HCT116 (cell line): Measurements from ENCODE around the gene TRMT1. TPM values are rescaled to one million over a fixed set of nuclear protein-coding genes. Genes with fewer than 3 reads are reported as not detected.

ENCODE experiments used
- ATAC-seq: fragments of 200-7000 bp; cut with Tn5 transposase; 2 replicates; pipeline ENCODE4 v1.9.1; 2020; ENCODE audit warnings: mild to moderate bottlenecking, moderate library complexity
- BruUV-seq: library from RNA; stranded (reverse); fragments of 400-500 nt; replicated peaks from 2 replicates; lab custom pipeline; 2021; lab: Mats Ljungman, UMichigan
- CTCF ChIA-PET: fragments of 300-600 bp; sonication (Branson Sonifier 250); formaldehyde crosslinking; loops from one replicate; lab custom pipeline; 2021; ENCODE audit warnings: antibody characterized with exemption; lab: Charles Lee
- POLR2A ChIA-PET: fragments of 300-600, 350-600 bp; sonication (Branson Sonifier 250); formaldehyde crosslinking; loops from one replicate; lab custom pipeline; 2021; ENCODE audit warnings: antibody characterized with exemption; lab: Charles Lee
- RAD21 ChIA-PET, 2 experiments: fragments of 300-600 bp; sonication (Branson Sonifier 250); formaldehyde crosslinking; loops; one replicate each; lab custom pipeline; 2023; ENCODE audit warnings: low total read pairs in 2 of 2; ENCODE audit not compliant: uncharacterized antibody in 2 of 2, unreplicated experiment in 2 of 2, low non-redundant PET in 1 of 2; lab: Charles Lee
- DNase-seq: peaks from one replicate; pipeline ENCODE4 v3.0.0-alpha.2; 2010; ENCODE audit warnings: low read depth, low spot score
- H2AFZ ChIP-seq: fragments of 200-600 bp; shearing (Covaris generic), sonication (generic); 2 replicates; pipeline ENCODE4 v1.6.1; 2017; ENCODE audit warnings: low read depth, mixed run types, mixed read lengths, antibody characterized with exemption, low read length; ENCODE audit not compliant: poor library complexity, severe bottlenecking
- H3K27ac ChIP-seq: 2 replicates; pipeline ENCODE4 v1.5.1; 2012; ENCODE audit warnings: low read depth, low read length
- H3K27me3 ChIP-seq: fragments of 200-600 bp; sonication (generic); 2 replicates; pipeline ENCODE4 v1.6.1; 2016; ENCODE audit warnings: mixed run types, low read length, mixed read lengths; ENCODE audit not compliant: insufficient read depth
- H3K36me3 ChIP-seq, 2 experiments: fragments of 200-500 bp in 1 of 2; fragments of 200-600 bp in 1 of 2; sonication (Bioruptor generic) in 1 of 2; sonication (generic) in 1 of 2; 2 replicates each; pipeline versions ENCODE4 v1.5.1 to v1.6.1; 2014 to 2016; ENCODE audit warnings: low read length in 2 of 2, inconsistent platforms in 1 of 2, mixed read lengths in 1 of 2, mixed run types in 1 of 2; ENCODE audit not compliant: insufficient read depth in 2 of 2, control insufficient read depth in 1 of 2
- H3K4me1 ChIP-seq, 2 experiments: fragments of 200-600 bp in 1 of 2; sonication (generic) in 1 of 2; 2 replicates each; pipeline versions ENCODE4 v1.5.1 to v1.6.1; 2012 to 2017; ENCODE audit warnings: low read length in 2 of 2, inconsistent platforms in 1 of 2, mild to moderate bottlenecking in 1 of 2, mixed read lengths in 1 of 2, mixed run types in 1 of 2, moderate library complexity in 1 of 2; ENCODE audit not compliant: insufficient read depth in 2 of 2, control insufficient read depth in 1 of 2
- H3K4me2 ChIP-seq: fragments of 200-600 bp; sonication (generic); 2 replicates; pipeline ENCODE4 v1.6.1; 2017; ENCODE audit warnings: mixed run types, low read length, mixed read lengths
- H3K4me3 ChIP-seq, 2 experiments: fragments of 200-600 bp in 1 of 2; sonication (generic) in 1 of 2; replicated peaks in 1 of 2; 2 replicates each; pipeline ENCODE4 v1.5.1; 2011 to 2016; ENCODE audit warnings: low read length in 2 of 2, control low read depth in 1 of 2, low read depth in 1 of 2, mild to moderate bottlenecking in 1 of 2, mixed read lengths in 1 of 2, mixed run types in 1 of 2
- H3K79me2 ChIP-seq: fragments of 200-600 bp; sonication (generic); 2 replicates; pipeline ENCODE4 v1.6.1; 2017; ENCODE audit warnings: mild to moderate bottlenecking, mixed run types, low read length, moderate library complexity, mixed read lengths; ENCODE audit not compliant: insufficient read depth
- H3K9ac ChIP-seq: fragments of 200-600 bp; sonication (generic); 2 replicates; pipeline ENCODE4 v1.6.1; 2016; ENCODE audit warnings: low read length, mixed read lengths
- H3K9me2 ChIP-seq: fragments of 200-600 bp; sonication (generic), shearing (Covaris generic); 2 replicates; pipeline ENCODE4 v1.6.1; 2017; ENCODE audit warnings: mixed run types, mild to moderate bottlenecking, moderate library complexity; ENCODE audit not compliant: insufficient read depth
- H3K9me3 ChIP-seq, 2 experiments: fragments of 200-500 bp in 1 of 2; fragments of 200-600 bp in 1 of 2; sonication (Bioruptor generic) in 1 of 2; sonication (generic) in 1 of 2; 2 replicates each; pipeline ENCODE4 v1.6.1; 2014 to 2017; ENCODE audit warnings: low read length in 2 of 2, mixed read lengths in 2 of 2, inconsistent platforms in 1 of 2, low read depth in 1 of 2, mild to moderate bottlenecking in 1 of 2, mixed run types in 1 of 2, moderate library complexity in 1 of 2; ENCODE audit not compliant: control insufficient read depth in 1 of 2, insufficient read depth in 1 of 2
- H4K20me1 ChIP-seq: fragments of 200-600 bp; sonication (generic), shearing (Covaris generic); 2 replicates; pipeline ENCODE4 v1.6.1; 2017; ENCODE audit warnings: mixed run types, mild to moderate bottlenecking, moderate library complexity; ENCODE audit not compliant: insufficient read depth
- CEBPB ChIP-seq: IDR thresholded peaks from 2 replicates; pipeline ENCODE4 v1.6.1; 2012; ENCODE audit warnings: low read depth
- EGR1 ChIP-seq: IDR thresholded peaks from 2 replicates; pipeline ENCODE4 v1.6.1; 2012; ENCODE audit warnings: low read depth
- ELF1 ChIP-seq: IDR thresholded peaks from 2 replicates; pipeline ENCODE4 v1.6.1; 2012; ENCODE audit warnings: low read depth, borderline replicate concordance
- EZH2phosphoT487 ChIP-seq: fragments of 200-600 bp; IDR thresholded peaks from 2 replicates; pipeline ENCODE4 v1.6.1; 2018; ENCODE audit warnings: antibody characterized with exemption, borderline replicate concordance
- FOSL1 ChIP-seq: IDR thresholded peaks from 2 replicates; pipeline ENCODE4 v1.6.1; 2012; ENCODE audit warnings: low read depth
- POLR2A ChIP-seq: IDR thresholded peaks from 2 replicates; pipeline ENCODE4 v1.7.0; 2011; ENCODE audit warnings: borderline replicate concordance; ENCODE audit not compliant: insufficient read depth, insufficient read length; ENCODE audit errors: extremely low read depth
- POLR2AphosphoS5 ChIP-seq: IDR thresholded peaks from 2 replicates; pipeline ENCODE4 v1.6.1; 2011; ENCODE audit warnings: mild to moderate bottlenecking, low read depth, low read length, moderate library complexity
- RAD21 ChIP-seq: IDR thresholded peaks from 2 replicates; pipeline ENCODE4 v1.6.1; 2012; ENCODE audit warnings: low read depth, mild to moderate bottlenecking
- SIN3A ChIP-seq: IDR thresholded peaks from 2 replicates; pipeline ENCODE4 v1.6.1; 2012; ENCODE audit warnings: low read depth
- SRF ChIP-seq: IDR thresholded peaks from 2 replicates; pipeline ENCODE4 v1.6.1; 2012; ENCODE audit warnings: low read depth
- TCF7L2 ChIP-seq: IDR thresholded peaks from 2 replicates; pipeline ENCODE4 v1.7.0; 2011; ENCODE audit warnings: borderline replicate concordance, inconsistent platforms; ENCODE audit not compliant: insufficient read depth, insufficient read length; ENCODE audit errors: extremely low read depth
- ZFX ChIP-seq: fragments of 450-650 bp; IDR thresholded peaks from 2 replicates; pipeline ENCODE4 v1.6.1; 2017
- ZNF274 ChIP-seq: fragments of 200-500 bp; sonication (Bioruptor generic); IDR thresholded peaks from 2 replicates; pipeline ENCODE4 v1.6.1; 2014; ENCODE audit warnings: mild to moderate bottlenecking, low read depth, low read length, inconsistent platforms
- intact Hi-C: fragments of 100-400 bp; cut with micrococcal nuclease; formaldehyde crosslinking; loops from 2 replicates; pipeline ENCODE4 v1.10.0; 2022
- total RNA-seq: library from RNA; stranded (reverse); gene quantifications from one replicate; pipeline ENCODE4 v1.2.1, GENCODE V29; 2021; ENCODE audit not compliant: unreplicated experiment
- TF ChIP-seq, protein P1 (sequence below): IDR thresholded peaks from 2 replicates; pipeline ENCODE4 v1.6.1; 2012
- TF ChIP-seq, protein P2 (sequence below): IDR thresholded peaks from 2 replicates; pipeline ENCODE4 v1.6.1; 2012; ENCODE audit warnings: low read depth
- TF ChIP-seq, protein P3 (sequence below): IDR thresholded peaks from 2 replicates; pipeline ENCODE4 v1.6.1; 2011; ENCODE audit warnings: mild to moderate bottlenecking, low read length, moderate library complexity; ENCODE audit not compliant: insufficient replicate concordance; ENCODE audit errors: extremely low read depth

The TRMT1 gene
- total RNA-seq, 1 experiment from 2014 or later, result 84.4 TPM

DNA sequence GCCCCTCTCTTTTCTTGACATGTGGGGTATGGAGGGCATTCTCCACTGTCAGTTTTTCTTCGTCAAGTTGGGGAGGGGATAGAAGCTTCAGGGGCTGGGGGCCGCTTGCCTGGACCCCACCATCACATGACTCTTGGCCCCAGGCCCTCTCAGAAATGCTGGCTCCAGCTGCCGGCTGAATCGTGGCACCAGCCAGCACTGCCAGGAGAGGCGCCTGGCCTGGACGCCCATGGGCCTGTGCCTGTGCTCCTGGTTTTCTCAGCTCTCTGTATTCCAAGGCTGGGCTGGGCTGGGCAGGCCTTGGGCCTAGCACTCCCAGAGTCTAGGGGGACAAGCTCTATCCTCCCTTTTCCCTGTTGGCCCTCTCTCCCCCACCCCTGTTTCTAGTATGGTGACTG lies 52.4 kb downstream of the TRMT1 start (continued):
- TF ChIP-seq, protein P1, sequence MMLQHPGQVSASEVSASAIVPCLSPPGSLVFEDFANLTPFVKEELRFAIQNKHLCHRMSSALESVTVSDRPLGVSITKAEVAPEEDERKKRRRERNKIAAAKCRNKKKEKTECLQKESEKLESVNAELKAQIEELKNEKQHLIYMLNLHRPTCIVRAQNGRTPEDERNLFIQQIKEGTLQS, result no peak
- TF ChIP-seq RAD21 (no peak), ZNF274 (no peak)

DNA sequence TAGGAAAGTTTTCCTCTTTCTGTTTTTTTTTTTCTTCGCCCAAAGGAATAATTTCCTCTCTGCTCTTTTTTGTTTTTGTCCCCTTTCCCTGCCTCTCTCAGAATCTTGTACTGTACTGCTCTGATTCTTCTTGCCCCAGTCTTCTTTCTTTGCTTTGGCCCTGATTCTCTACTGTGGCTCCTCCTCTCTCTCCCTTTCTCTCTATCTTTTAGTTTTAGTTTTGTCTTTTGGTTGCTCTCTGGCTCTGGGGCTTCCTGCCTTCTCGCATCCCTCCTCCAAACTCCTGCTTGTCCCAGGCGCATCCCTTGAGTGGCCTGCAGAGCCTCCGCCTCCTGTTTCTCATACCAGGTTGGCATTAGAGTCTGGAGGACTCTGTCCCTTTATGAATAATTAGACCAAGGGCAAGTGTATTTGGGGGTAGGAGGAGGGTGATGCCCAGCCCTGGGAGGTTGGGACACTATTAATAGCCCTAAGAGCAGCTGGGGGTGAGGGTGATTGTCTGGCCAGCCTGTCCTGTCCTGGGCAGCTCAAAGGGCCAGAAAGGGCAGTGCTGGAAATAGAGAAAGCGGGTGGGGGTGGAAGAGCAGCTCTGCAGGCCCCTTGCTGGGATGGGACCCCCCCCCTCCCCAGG lies 53.0 kb downstream of the TRMT1 start:
- ATAC-seq (no peak), DNase-seq (no peak)
- no peak overlapping the region for H3K4me3 ChIP-seq
- POLR2A ChIA-PET, result interaction anchor here (1.3 kb wide), 1 partner anchor 10 kb away, joined by 3 read pairs; no protein-coding TSS in a partner anchor
- no peaks in the 10 kb centered on the region for H3K9me2 ChIP-seq
- no peak overlapping the region for H3K4me2 ChIP-seq
- CTCF ChIA-PET, result no interaction called here
- H2AFZ ChIP-seq, result no peak overlapping the region
- H3K9ac ChIP-seq, result no peak overlapping the region
- TF ChIP-seq ZNF274, result no peak
- TF ChIP-seq, protein P2, sequence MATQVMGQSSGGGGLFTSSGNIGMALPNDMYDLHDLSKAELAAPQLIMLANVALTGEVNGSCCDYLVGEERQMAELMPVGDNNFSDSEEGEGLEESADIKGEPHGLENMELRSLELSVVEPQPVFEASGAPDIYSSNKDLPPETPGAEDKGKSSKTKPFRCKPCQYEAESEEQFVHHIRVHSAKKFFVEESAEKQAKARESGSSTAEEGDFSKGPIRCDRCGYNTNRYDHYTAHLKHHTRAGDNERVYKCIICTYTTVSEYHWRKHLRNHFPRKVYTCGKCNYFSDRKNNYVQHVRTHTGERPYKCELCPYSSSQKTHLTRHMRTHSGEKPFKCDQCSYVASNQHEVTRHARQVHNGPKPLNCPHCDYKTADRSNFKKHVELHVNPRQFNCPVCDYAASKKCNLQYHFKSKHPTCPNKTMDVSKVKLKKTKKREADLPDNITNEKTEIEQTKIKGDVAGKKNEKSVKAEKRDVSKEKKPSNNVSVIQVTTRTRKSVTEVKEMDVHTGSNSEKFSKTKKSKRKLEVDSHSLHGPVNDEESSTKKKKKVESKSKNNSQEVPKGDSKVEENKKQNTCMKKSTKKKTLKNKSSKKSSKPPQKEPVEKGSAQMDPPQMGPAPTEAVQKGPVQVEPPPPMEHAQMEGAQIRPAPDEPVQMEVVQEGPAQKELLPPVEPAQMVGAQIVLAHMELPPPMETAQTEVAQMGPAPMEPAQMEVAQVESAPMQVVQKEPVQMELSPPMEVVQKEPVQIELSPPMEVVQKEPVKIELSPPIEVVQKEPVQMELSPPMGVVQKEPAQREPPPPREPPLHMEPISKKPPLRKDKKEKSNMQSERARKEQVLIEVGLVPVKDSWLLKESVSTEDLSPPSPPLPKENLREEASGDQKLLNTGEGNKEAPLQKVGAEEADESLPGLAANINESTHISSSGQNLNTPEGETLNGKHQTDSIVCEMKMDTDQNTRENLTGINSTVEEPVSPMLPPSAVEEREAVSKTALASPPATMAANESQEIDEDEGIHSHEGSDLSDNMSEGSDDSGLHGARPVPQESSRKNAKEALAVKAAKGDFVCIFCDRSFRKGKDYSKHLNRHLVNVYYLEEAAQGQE, result no peak
- TF ChIP-seq, protein P3, sequence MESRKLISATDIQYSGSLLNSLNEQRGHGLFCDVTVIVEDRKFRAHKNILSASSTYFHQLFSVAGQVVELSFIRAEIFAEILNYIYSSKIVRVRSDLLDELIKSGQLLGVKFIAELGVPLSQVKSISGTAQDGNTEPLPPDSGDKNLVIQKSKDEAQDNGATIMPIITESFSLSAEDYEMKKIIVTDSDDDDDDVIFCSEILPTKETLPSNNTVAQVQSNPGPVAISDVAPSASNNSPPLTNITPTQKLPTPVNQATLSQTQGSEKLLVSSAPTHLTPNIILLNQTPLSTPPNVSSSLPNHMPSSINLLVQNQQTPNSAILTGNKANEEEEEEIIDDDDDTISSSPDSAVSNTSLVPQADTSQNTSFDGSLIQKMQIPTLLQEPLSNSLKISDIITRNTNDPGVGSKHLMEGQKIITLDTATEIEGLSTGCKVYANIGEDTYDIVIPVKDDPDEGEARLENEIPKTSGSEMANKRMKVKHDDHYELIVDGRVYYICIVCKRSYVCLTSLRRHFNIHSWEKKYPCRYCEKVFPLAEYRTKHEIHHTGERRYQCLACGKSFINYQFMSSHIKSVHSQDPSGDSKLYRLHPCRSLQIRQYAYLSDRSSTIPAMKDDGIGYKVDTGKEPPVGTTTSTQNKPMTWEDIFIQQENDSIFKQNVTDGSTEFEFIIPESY, result no peak
- TF ChIP-seq ELF1, result no peak
- no peak for TF ChIP-seq CEBPB
- TF ChIP-seq SIN3A, result no peak
- no peak for TF ChIP-seq EZH2phosphoT487
- TF ChIP-seq SRF, result no peak
- no peak for TF ChIP-seq RAD21
- no peak for TF ChIP-seq POLR2A
- TF ChIP-seq FOSL1, result no peak
- no peak for TF ChIP-seq EGR1
- no peak for TF ChIP-seq ZFX
- no peak for TF ChIP-seq TCF7L2
- TF ChIP-seq POLR2AphosphoS5, result no peak
- intact Hi-C loops, result no loop called here
- no TSS peak for BruUV-seq
- RAD21 ChIA-PET, result no interaction called here
- no peak overlapping the region for H3K27ac ChIP-seq
- H3K27me3 ChIP-seq, result no peaks in the 10 kb centered on the region
- H4K20me1 ChIP-seq, result no peaks in the 10 kb centered on the region
- H3K79me2 ChIP-seq, result no peaks in the 10 kb centered on the region
- no peaks in the 10 kb centered on the region for H3K36me3 ChIP-seq
- H3K4me1 ChIP-seq, result peaks cover 22 to 34% of the 10 kb centered on the region in 2 experiments
- H3K9me3 ChIP-seq, result no peaks in the 10 kb centered on the region
